ENCODE measurements around the gene SMIM7.

The SMIM7 gene

DNA sequence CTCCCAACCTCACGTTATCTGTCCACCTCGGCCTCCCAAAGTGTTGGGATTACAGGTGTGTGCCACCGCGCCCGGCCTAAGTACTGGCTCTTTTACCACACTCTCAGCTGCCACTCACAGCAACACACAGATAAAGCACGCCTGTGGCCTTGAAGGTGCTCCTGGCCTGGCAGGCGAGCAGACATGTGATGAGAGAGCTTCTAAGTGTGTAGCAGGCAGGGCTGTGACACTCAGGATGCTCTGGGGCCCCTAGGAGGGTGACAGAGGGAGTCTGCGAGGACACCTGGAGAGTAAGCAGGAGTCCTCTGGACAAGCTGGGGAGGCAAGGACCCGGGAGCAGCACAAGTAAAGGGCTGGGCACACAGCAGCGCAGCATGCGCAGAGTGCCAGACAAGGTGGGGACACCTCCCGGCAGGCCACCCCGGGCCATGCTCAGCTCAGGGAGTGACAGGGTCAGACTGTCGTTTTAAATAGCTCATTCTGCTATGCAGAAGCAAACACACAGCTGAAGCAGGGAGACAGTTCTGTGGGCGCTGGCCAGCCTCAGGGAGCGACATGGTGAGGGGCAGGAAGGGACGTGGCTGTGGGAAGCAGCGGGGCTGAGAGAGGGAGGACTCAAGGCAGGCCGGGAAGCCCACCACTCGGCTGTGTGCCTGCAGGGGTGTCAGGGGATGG lies 58.4 kb downstream of the SMIM7 start:
- TF ChIP-seq CTCF (IDR thresholded peaks at IDR 0.05; ENCODE audit: low read depth, low read length) = no peak
- DNase-seq (ENCODE audit: low read depth in 2 of 2) = no peak
- no peak overlapping the region for H3K4me3 ChIP-seq (replicated peaks in 1 of 2; ENCODE audit: low read depth in 2 of 2, low read length in 2 of 2)

DNA sequence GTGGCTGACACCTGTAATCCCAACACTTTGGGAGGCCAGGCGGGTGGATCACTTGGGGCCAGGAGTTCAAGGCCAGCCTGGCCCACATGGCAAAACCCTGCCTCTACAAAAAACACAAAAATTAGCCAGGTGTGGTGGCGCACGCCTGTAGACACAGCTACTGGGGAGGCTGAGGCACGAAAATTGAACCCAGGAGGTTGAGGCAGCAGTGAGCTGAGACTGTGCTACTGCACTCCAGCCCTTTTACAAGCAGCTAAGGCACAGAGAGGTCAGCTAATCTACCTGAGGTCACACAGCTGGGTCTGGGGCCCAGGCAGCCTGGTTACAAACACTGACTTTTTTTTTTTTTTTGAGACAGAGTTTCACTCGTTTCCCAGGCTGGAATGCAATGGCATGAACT lies 59.1 kb downstream of the SMIM7 start:
- TF ChIP-seq CTCF (IDR thresholded peaks at IDR 0.05; ENCODE audit: low read depth, low read length) = no peak
- no peak overlapping the region for H3K4me3 ChIP-seq (replicated peaks in 1 of 2; ENCODE audit: low read depth in 2 of 2, low read length in 2 of 2)
- no peak for DNase-seq (ENCODE audit: low read depth in 2 of 2)

- no peak for DNase-seq (ENCODE audit: low read depth in 2 of 2)
- H3K4me3 ChIP-seq (replicated peaks in 1 of 2; ENCODE audit: low read depth in 2 of 2, low read length in 2 of 2) = no peak overlapping the region
- TF ChIP-seq CTCF (IDR thresholded peaks at IDR 0.05; ENCODE audit: low read depth, low read length) = no peak
Measured at GRCh38 chr19:16599655-16600346, 60.1 kb downstream of the SMIM7 start.

DNA sequence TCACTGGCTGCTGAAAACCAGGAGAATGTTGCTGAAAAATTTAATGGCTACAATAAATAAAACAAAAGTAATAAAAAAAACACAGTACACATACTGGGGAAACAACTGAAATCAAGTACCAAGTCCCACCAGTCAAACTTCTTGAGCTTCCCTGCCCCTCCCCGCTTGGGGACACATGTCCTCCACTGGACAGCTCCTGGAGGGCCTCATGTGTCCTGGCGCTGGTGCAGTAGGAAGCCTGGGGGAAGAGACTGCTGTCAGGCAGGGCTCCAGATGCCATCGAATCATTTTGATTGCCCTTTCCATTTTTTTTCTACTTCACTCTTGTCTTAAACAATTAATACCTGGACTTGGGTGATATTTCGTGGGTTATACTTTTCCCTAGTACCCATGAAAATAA lies 61.1 kb downstream of the SMIM7 start:
- DNase-seq (ENCODE audit: low read depth in 2 of 2) = no peak
- H3K4me3 ChIP-seq (replicated peaks in 1 of 2; ENCODE audit: low read depth in 2 of 2, low read length in 2 of 2) = no peak overlapping the region
- no peak for TF ChIP-seq CTCF (IDR thresholded peaks at IDR 0.05; ENCODE audit: low read depth, low read length)

GRCh38 chr19:16596399-16596798 lies 63.5 kb downstream of the SMIM7 start:
- TF ChIP-seq CTCF (IDR thresholded peaks at IDR 0.05; ENCODE audit: low read depth, low read length) = no peak
- no peak overlapping the region for H3K4me3 ChIP-seq (replicated peaks in 1 of 2; ENCODE audit: low read depth in 2 of 2, low read length in 2 of 2)
- DNase-seq (ENCODE audit: low read depth in 2 of 2) = no peak

Measured in cardiac fibroblast (primary cell).